ENCODE data around the gene EFEMP2. TPM values are rescaled to one million over a fixed set of nuclear protein-coding genes. Genes with fewer than 3 reads are reported as not detected.

EFEMP2 gene
- total and polyA plus RNA-seq, 10 of the 15 experiments (the other 5 are each of a cell fraction or from before 2014, with no cell fraction given), result 0.24 to 13.2 (median 1.3) TPM; not detected in 1

GRCh38 chr11:65860278-65861164, 12.1 kb downstream of the EFEMP2 start, which contains the start of gene MUS81 (continued):
- TF ChIP-seq NFIC (IDR thresholded peaks at IDR 0.05; ENCODE audit: low read depth, low read length) (no peak), NKRF (conservative IDR thresholded peaks at IDR 0.05) (no peak; the same call in none of the 2 replicates), MTA3 (IDR thresholded peaks at IDR 0.05; ENCODE audit: borderline replicate concordance, low read length) (no peak), TCF12 (IDR thresholded peaks at IDR 0.05; ENCODE audit: low read depth, low read length) (0 out of 2 replicates have a peak, but pooled peaks have one; percentile 53), PRDM15 (CRISPR knock-in tag; IDR thresholded peaks at IDR 0.05) (no peak), CREM (IDR thresholded peaks at IDR 0.05; ENCODE audit: low read depth) (peak; percentile 71), SPI1 (IDR thresholded peaks at IDR 0.05; ENCODE audit: borderline replicate concordance, insufficient read depth, low read depth, low read length) (no peak), ASH2L (IDR thresholded peaks at IDR 0.05; ENCODE audit: borderline replicate concordance, low read depth) (no peak), YBX1 (IDR thresholded peaks at IDR 0.05) (no peak), MYC (IDR thresholded peaks at IDR 0.05; ENCODE audit: insufficient read depth, insufficient read length, insufficient replicate concordance, low read length, severe bottlenecking) (peak; percentile 31), ZNF274 (IDR thresholded peaks at IDR 0.05; ENCODE audit: insufficient read depth, insufficient read length) (no peak), CHD4 (IDR thresholded peaks at IDR 0.05) (no peak), STAT3 (IDR thresholded peaks at IDR 0.05; ENCODE audit: low read depth, low read length) (no peak), SKIL (IDR thresholded peaks at IDR 0.05; ENCODE audit: low read depth, poor library complexity, severe bottlenecking) (peak; percentile 15), JUNB (IDR thresholded peaks at IDR 0.05) (no peak), NFYA (IDR thresholded peaks at IDR 0.05; ENCODE audit: borderline replicate concordance, low read depth, low read length) (no peak), ZNF384 (IDR thresholded peaks at IDR 0.05; ENCODE audit: borderline replicate concordance, low read depth, low read length) (no peak), ELK1 (IDR thresholded peaks at IDR 0.05; ENCODE audit: low read depth, low read length) (peak; percentile 67), TAF1 (IDR thresholded peaks at IDR 0.05; ENCODE audit: borderline replicate concordance, low read depth, low read length) (peak; percentile 88), MEF2A (IDR thresholded peaks at IDR 0.05; ENCODE audit: insufficient read depth, low read depth, low read length) (0 out of 2 replicates have a peak, but pooled peaks have one; percentile 64)

All from GM12878 (cell line).